Activated naive CD8-positive, alpha-beta T cell treated with anti-CD3 and anti-CD28 coated beads, Interleukin-2, amount 10 ng/mL, durations not matched to agents 7 days and 5 days (primary cell): ENCODE measurements around the gene SLC7A7. TPM values are rescaled to one million over a fixed set of nuclear protein-coding genes. Genes with fewer than 3 reads are reported as not detected.
"Not testable (repeated sequence)": the region's sequence is repeated elsewhere in the genome, so short reads cannot be mapped to it uniquely, and the experiment has no call there.

Experiments used
- ATAC-seq: fragments of 150-1000 bp; cut with Tn5 transposase; one replicate; pipeline ENCODE4 v1.10.0; 2021; ENCODE audit warnings: low read depth, moderate library complexity
- POLR2A ChIA-PET: fragments of 350-600 bp; sonication (Branson Sonifier 250); formaldehyde crosslinking; loops from one replicate; lab custom pipeline; 2021; ENCODE audit warnings: antibody characterized with exemption; lab: Charles Lee
- DNase-seq: peaks from one replicate; pipeline ENCODE4 v3.0.0; 2021
- H3K27ac Mint-ChIP-seq: one replicate; pipeline ENCODE4 v1.8.0; 2022; ENCODE audit warnings: mild to moderate bottlenecking, mixed read lengths
- H3K27me3 Mint-ChIP-seq: one replicate; pipeline ENCODE4 v1.8.0; 2022; ENCODE audit warnings: mild to moderate bottlenecking, moderate library complexity, mixed read lengths
- H3K36me3 Mint-ChIP-seq: one replicate; pipeline ENCODE4 v1.8.0; 2021; ENCODE audit warnings: mild to moderate bottlenecking, mixed read lengths
- H3K4me1 Mint-ChIP-seq: one replicate; pipeline ENCODE4 v1.8.0; 2021; ENCODE audit warnings: mixed read lengths
- H3K4me3 Mint-ChIP-seq: one replicate; pipeline ENCODE4 v1.8.0; 2022; ENCODE audit warnings: mild to moderate bottlenecking, moderate library complexity, mixed read lengths
- H3K9me3 Mint-ChIP-seq: one replicate; pipeline ENCODE4 v1.8.0; 2021; ENCODE audit warnings: mixed read lengths
- total RNA-seq, 2 experiments: library from RNA; stranded (reverse); gene quantifications; one replicate each; pipeline ENCODE4 v1.2.3, GENCODE V29; 2021

The SLC7A7 gene
- total RNA-seq, 2 experiments from 2014 or later: 0.89 to 2.5 TPM

- no peak overlapping the region for H3K27ac Mint-ChIP-seq
- POLR2A ChIA-PET: interaction anchor here (1.0 kb wide), 1 partner anchor 9 kb away, joined by 6 read pairs; the partner anchor contains the start of gene MRPL52
- DNase-seq (no peak), ATAC-seq (peak; percentile 31)
- no peaks in the 10 kb centered on the region for H3K9me3 Mint-ChIP-seq
- H3K36me3 Mint-ChIP-seq: peaks cover 14% of the 10 kb centered on the region
- peaks cover 10% of the 10 kb centered on the region for H3K4me1 Mint-ChIP-seq
- no peak overlapping the region for H3K4me3 Mint-ChIP-seq
- peaks cover 14% of the 10 kb centered on the region for H3K27me3 Mint-ChIP-seq
These were observed 24.0 kb upstream of the SLC7A7 start for GRCh38 chr14:22839159-22839779.

- H3K4me3 Mint-ChIP-seq: no peak overlapping the region
- no peak overlapping the region for H3K27ac Mint-ChIP-seq
- DNase-seq (no peak), ATAC-seq (no peak)
- peaks cover 14% of the 10 kb centered on the region for H3K27me3 Mint-ChIP-seq
- POLR2A ChIA-PET: no interaction called here
- peaks cover 10% of the 10 kb centered on the region for H3K4me1 Mint-ChIP-seq
- H3K9me3 Mint-ChIP-seq: no peaks in the 10 kb centered on the region
- peaks cover 14% of the 10 kb centered on the region for H3K36me3 Mint-ChIP-seq
These were observed 23.4 kb upstream of the SLC7A7 start for GRCh38 chr14:22838631-22839041.

- Mint-ChIP-seq H3K36me3 (peaks cover 16% of the 10 kb centered on the region), H3K27ac (no peak overlapping the region), H3K4me1 (peaks cover 10% of the 10 kb centered on the region), H3K4me3 (no peak overlapping the region), H3K27me3 (peaks cover 12% of the 10 kb centered on the region), H3K9me3 (no peaks in the 10 kb centered on the region)
- ATAC-seq (no peak), DNase-seq (no peak)
- POLR2A ChIA-PET: interaction anchor here (0.7 to 1.1 kb wide), 2 partner anchors 13 to 22 kb away, joined by 3 read pairs; no protein-coding TSS in a partner anchor
These were observed 22.7 kb upstream of the SLC7A7 start for GRCh38 chr14:22837750-22838538.

- peak overlapping the region; percentile 75 for H3K4me3 Mint-ChIP-seq
- peaks cover 16% of the 10 kb centered on the region for H3K36me3 Mint-ChIP-seq
- H3K27me3 Mint-ChIP-seq: peaks cover 12% of the 10 kb centered on the region
- no peak for ATAC-seq
- POLR2A ChIA-PET: interaction anchor here (1.1 kb wide), 1 partner anchor 21 kb away, joined by 3 read pairs; no protein-coding TSS in a partner anchor
- no peak overlapping the region for H3K27ac Mint-ChIP-seq
- no peak for DNase-seq
- H3K4me1 Mint-ChIP-seq: peaks cover 10% of the 10 kb centered on the region
- H3K9me3 Mint-ChIP-seq: no peaks in the 10 kb centered on the region
These were observed 22.0 kb upstream of the SLC7A7 start for GRCh38 chr14:22837114-22837749.

- H3K9me3 Mint-ChIP-seq: no peaks in the 10 kb centered on the region
- ATAC-seq: no peak
- peaks cover 20% of the 10 kb centered on the region for H3K36me3 Mint-ChIP-seq
- H3K27ac Mint-ChIP-seq: no peak within 1 kb of the TSS
- no peak for DNase-seq
- peak within 1 kb of the TSS; percentile 75 for H3K4me3 Mint-ChIP-seq
- peaks cover 12% of the 10 kb centered on the region for H3K27me3 Mint-ChIP-seq
- POLR2A ChIA-PET: no interaction called here
- H3K4me1 Mint-ChIP-seq: peaks cover 11% of the 10 kb centered on the region
These were observed 21.3 kb upstream of the SLC7A7 start, which contains the start of gene MMP14 for GRCh38 chr14:22836301-22837113. Gene MMP14, plus strand, starts transcription at chr14:22836585. Its CDS starts 233 bp downstream, at chr14:22836818.

GRCh38 chr14:22835505-22835904, 20.3 kb upstream of the SLC7A7 start:
- DNase-seq: no peak
- Mint-ChIP-seq H3K9me3 (no peaks in the 10 kb centered on the region), H3K27me3 (peaks cover 12% of the 10 kb centered on the region), H3K36me3 (peaks cover 25% of the 10 kb centered on the region), H3K4me3 (no peak overlapping the region), H3K27ac (no peak overlapping the region), H3K4me1 (peaks cover 17% of the 10 kb centered on the region)
- ATAC-seq: no peak
- POLR2A ChIA-PET: interaction anchor here (0.8 kb wide), 1 partner anchor 12 kb away, joined by 3 read pairs; no protein-coding TSS in a partner anchor

- Mint-ChIP-seq H3K4me1 (peaks cover 18% of the 10 kb centered on the region), H3K36me3 (peaks cover 15% of the 10 kb centered on the region)
These were observed 15.3 kb upstream of the SLC7A7 start for GRCh38 chr14:22830443-22831010.

GRCh38 chr14:22829661-22830442, 14.6 kb upstream of the SLC7A7 start, which contains the start of gene MRPL52:
Gene MRPL52, plus strand, starts transcription at chr14:22829887. Its CDS starts 26 bp downstream, at chr14:22829913.
- H3K9me3 Mint-ChIP-seq: peaks cover 2% of the 10 kb centered on the region
- ATAC-seq (peak; percentile 90), DNase-seq (peak; percentile 84)
- peaks cover 13% of the 10 kb centered on the region for H3K36me3 Mint-ChIP-seq
- POLR2A ChIA-PET: interaction anchor here (0.6 to 2.0 kb wide), 13 partner anchors 9 to 274 kb away, joined by 3 to 8 read pairs (median 5); partner anchors contain the start of genes DAD1, LRP10, OXA1L and RBM23
- H3K27me3 Mint-ChIP-seq: peaks cover 2% of the 10 kb centered on the region
- peak within 1 kb of the TSS; percentile 91 for H3K27ac Mint-ChIP-seq
- peak within 1 kb of the TSS; percentile 87 for H3K4me3 Mint-ChIP-seq
- peaks cover 21% of the 10 kb centered on the region for H3K4me1 Mint-ChIP-seq

More at GRCh38 chr14:22830443-22831010, 15.3 kb upstream of the SLC7A7 start:
- POLR2A ChIA-PET: interaction anchor here (0.6 to 2.0 kb wide), 13 partner anchors 9 to 1416 kb away, joined by 3 to 8 read pairs (median 4); partner anchors contain the start of genes DAD1, LRP10, OXA1L and RBM23
- Mint-ChIP-seq H3K4me3 (peak overlapping the region; percentile 87), H3K9me3 (peaks cover 2% of the 10 kb centered on the region), H3K27me3 (peaks cover 2% of the 10 kb centered on the region), H3K27ac (peak overlapping the region; percentile 91)
- DNase-seq (no peak), ATAC-seq (peak; percentile 4)

- peaks cover 26% of the 10 kb centered on the region for H3K4me1 Mint-ChIP-seq
- peak overlapping the region; percentile 87 for H3K4me3 Mint-ChIP-seq
- peaks cover 11% of the 10 kb centered on the region for H3K36me3 Mint-ChIP-seq
- POLR2A ChIA-PET: interaction anchor here (0.8 to 1.0 kb wide), 2 partner anchors 231 to 249 kb away, joined by 4 to 5 read pairs; partner anchors contain the start of gene ABHD4
- not testable (repeated sequence) for DNase-seq, H3K27me3 Mint-ChIP-seq, H3K9me3 Mint-ChIP-seq, ATAC-seq
- H3K27ac Mint-ChIP-seq: peak overlapping the region; percentile 91
These were observed 13.9 kb upstream of the SLC7A7 start for GRCh38 chr14:22829076-22829660.

- DNase-seq: no peak
These were observed 9.6 kb upstream of the SLC7A7 start for GRCh38 chr14:22824711-22825359.

More at GRCh38 chr14:22824711-22825359, 9.6 kb upstream of the SLC7A7 start:
- H3K27ac Mint-ChIP-seq: no peak overlapping the region
- peaks cover 2% of the 10 kb centered on the region for H3K9me3 Mint-ChIP-seq
- peak; percentile 2 for ATAC-seq
- H3K27me3 Mint-ChIP-seq: peaks cover 18% of the 10 kb centered on the region
- H3K36me3 Mint-ChIP-seq: no peaks in the 10 kb centered on the region
- H3K4me1 Mint-ChIP-seq: peaks cover 23% of the 10 kb centered on the region
- H3K4me3 Mint-ChIP-seq: peak overlapping the region; percentile 35
- POLR2A ChIA-PET: interaction anchor here (0.6 to 3.1 kb wide), 5 partner anchors 9 to 259 kb away, joined by 3 to 17 read pairs (median 4); partner anchors contain the start of gene LRP10
